Left ventricle myocardium inferior (tissue), 1 donor: ENCODE data around the gene SULT4A1. TPM values are rescaled to one million over a fixed set of nuclear protein-coding genes. Genes with fewer than 3 reads are reported as not detected.

Source experiments
- DNase-seq: peaks from one replicate; pipeline ENCODE4 v3.0.0-alpha.2; 2020
- H3K27ac ChIP-seq: fragments of 200-600 bp; replicated peaks from 2 replicates; pipeline ENCODE4 v1.8.0; 2021
- H3K27me3 ChIP-seq: fragments of 200-600 bp; 2 replicates; pipeline ENCODE4 v1.8.0; 2021; ENCODE audit warnings: low read depth
- H3K36me3 ChIP-seq: fragments of 200-600 bp; 2 replicates; pipeline ENCODE4 v1.8.0; 2021
- H3K4me1 ChIP-seq: fragments of 200-600 bp; 2 replicates; pipeline ENCODE4 v1.8.0; 2021
- H3K4me3 ChIP-seq: fragments of 200-600 bp; 2 replicates; pipeline ENCODE4 v1.8.0; 2021; ENCODE audit warnings: mild to moderate bottlenecking, moderate library complexity
- H3K9me3 ChIP-seq: fragments of 200-600 bp; replicated peaks from 2 replicates; pipeline ENCODE4 v1.8.0; 2021
- CTCF ChIP-seq: fragments of 200-600 bp; IDR thresholded peaks from 2 replicates; pipeline ENCODE4 v1.8.0; 2021; ENCODE audit warnings: antibody characterized with exemption, mild to moderate bottlenecking, borderline replicate concordance
- intact Hi-C: fragments of 100-400 bp; cut with micrococcal nuclease; formaldehyde crosslinking; loops from one replicate; pipeline ENCODE4 v1.11.0; 2022
- total RNA-seq: library from RNA; stranded (reverse); fragmentation: NEBNext Ultra II Directional; extraction: Animal tissue kit (Norgen Biotek cat#: 25700); gene quantifications from one replicate; pipeline ENCODE4 v1.2.1, GENCODE V29; 2021
- donor health status: DM: no; HTN: yes; CAD: no; lungs with severe emphysema.

SULT4A1 gene
- total RNA-seq, 1 donor from 2014 or later: 0.08 TPM

- Histone ChIP-seq H3K4me1 (no peaks in the 10 kb centered on the region), H3K36me3 (no peaks in the 10 kb centered on the region), H3K4me3 (no peak overlapping the region), H3K9me3 (no peaks in the 10 kb centered on the region), H3K27ac (no peak overlapping the region), H3K27me3 (peaks cover 69% of the 10 kb centered on the region)
- intact Hi-C loops: loop anchor here (10.0 kb wide), 1 partner anchor 64 kb away; no protein-coding TSS in a partner anchor
- no peak for TF ChIP-seq CTCF
- DNase-seq: no peak
Observed at GRCh38 chr22:43880541-43880991, 18.3 kb upstream of the SULT4A1 start.

GRCh38 chr22:43879901-43880540 is 17.7 kb upstream of the SULT4A1 start:
- intact Hi-C loops: loop anchor here (10.0 kb wide), 1 partner anchor 65 kb away; no protein-coding TSS in a partner anchor
- DNase-seq: no peak
- Histone ChIP-seq H3K27ac (no peak overlapping the region), H3K27me3 (peaks cover 69% of the 10 kb centered on the region), H3K36me3 (no peaks in the 10 kb centered on the region), H3K9me3 (no peaks in the 10 kb centered on the region), H3K4me1 (no peaks in the 10 kb centered on the region), H3K4me3 (no peak overlapping the region)
- no peak for TF ChIP-seq CTCF

- DNase-seq: no peak
- peaks cover 79% of the 10 kb centered on the region for H3K27me3 ChIP-seq
Observed at GRCh38 chr22:43878831-43879550, 16.7 kb upstream of the SULT4A1 start.

GRCh38 chr22:43878079-43878795 is 15.9 kb upstream of the SULT4A1 start:
- no peak for TF ChIP-seq CTCF
- no peak for DNase-seq
- Histone ChIP-seq H3K4me3 (no peak overlapping the region), H3K27me3 (peaks cover 85% of the 10 kb centered on the region), H3K36me3 (no peaks in the 10 kb centered on the region), H3K9me3 (no peaks in the 10 kb centered on the region), H3K27ac (no peak overlapping the region), H3K4me1 (no peaks in the 10 kb centered on the region)
- intact Hi-C loops: no loop called here

More at GRCh38 chr22:43878831-43879550, 16.7 kb upstream of the SULT4A1 start:
- Histone ChIP-seq H3K4me3 (no peak overlapping the region), H3K27ac (no peak overlapping the region), H3K9me3 (no peaks in the 10 kb centered on the region), H3K36me3 (no peaks in the 10 kb centered on the region), H3K4me1 (no peaks in the 10 kb centered on the region)
- intact Hi-C loops: no loop called here
- no peak for TF ChIP-seq CTCF

GRCh38 chr22:43876866-43877509 is 14.7 kb upstream of the SULT4A1 start:
- intact Hi-C loops: no loop called here
- no peaks in the 10 kb centered on the region for H3K4me1 ChIP-seq
- no peak overlapping the region for H3K27ac ChIP-seq
- no peak for TF ChIP-seq CTCF
- peaks cover 87% of the 10 kb centered on the region for H3K27me3 ChIP-seq
- H3K36me3 ChIP-seq: no peaks in the 10 kb centered on the region
- H3K4me3 ChIP-seq: no peak overlapping the region
- H3K9me3 ChIP-seq: peaks cover 2% of the 10 kb centered on the region
- no peak for DNase-seq
